Peyer's patch (tissue), 4 donors: ENCODE results near the gene TTC38.

Experiments
- POLR2A ChIP-seq, 2 donors: fragments of 450-650 bp; IDR thresholded peaks; one replicate each; pipeline ENCODE4 v1.5.1; 2017; ENCODE audit warnings: antibody characterized with exemption in 2 of 2, mild to moderate bottlenecking in 2 of 2, moderate library complexity in 2 of 2
- TF ChIP-seq, protein P1 (sequence below), 6 experiments: fragments of 450-650 bp in 4 of 6; fragments of 200-600 bp in 2 of 6; sonication (generic) in 1 of 6; IDR thresholded peaks; one replicate each; pipeline ENCODE4 v1.5.1; 2017 to 2019; ENCODE audit warnings: antibody characterized with exemption in 6 of 6, mild to moderate bottlenecking in 3 of 6, moderate library complexity in 1 of 6

DNA sequence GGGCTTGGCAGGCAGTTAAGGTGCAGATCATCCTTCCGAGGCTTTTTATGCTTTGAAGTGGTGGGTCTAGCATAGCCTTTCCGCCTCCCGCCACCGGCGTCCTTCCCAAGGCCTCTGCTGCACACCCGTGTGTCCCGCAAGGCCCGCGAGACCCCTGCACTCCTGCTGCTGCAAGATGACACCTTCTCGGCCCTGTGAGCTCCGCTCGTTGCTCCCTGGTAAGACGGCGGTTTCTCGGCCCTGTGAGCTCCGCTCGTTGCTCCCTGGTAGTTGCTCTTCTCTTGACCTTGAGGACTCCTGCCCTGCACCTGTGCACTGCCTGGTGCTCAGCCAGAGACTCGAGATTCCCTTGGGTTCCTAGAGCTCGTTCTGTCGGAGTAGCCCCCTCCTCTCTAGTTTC lies 49.8 kb downstream of the TTC38 start:
- TF ChIP-seq, protein P1, sequence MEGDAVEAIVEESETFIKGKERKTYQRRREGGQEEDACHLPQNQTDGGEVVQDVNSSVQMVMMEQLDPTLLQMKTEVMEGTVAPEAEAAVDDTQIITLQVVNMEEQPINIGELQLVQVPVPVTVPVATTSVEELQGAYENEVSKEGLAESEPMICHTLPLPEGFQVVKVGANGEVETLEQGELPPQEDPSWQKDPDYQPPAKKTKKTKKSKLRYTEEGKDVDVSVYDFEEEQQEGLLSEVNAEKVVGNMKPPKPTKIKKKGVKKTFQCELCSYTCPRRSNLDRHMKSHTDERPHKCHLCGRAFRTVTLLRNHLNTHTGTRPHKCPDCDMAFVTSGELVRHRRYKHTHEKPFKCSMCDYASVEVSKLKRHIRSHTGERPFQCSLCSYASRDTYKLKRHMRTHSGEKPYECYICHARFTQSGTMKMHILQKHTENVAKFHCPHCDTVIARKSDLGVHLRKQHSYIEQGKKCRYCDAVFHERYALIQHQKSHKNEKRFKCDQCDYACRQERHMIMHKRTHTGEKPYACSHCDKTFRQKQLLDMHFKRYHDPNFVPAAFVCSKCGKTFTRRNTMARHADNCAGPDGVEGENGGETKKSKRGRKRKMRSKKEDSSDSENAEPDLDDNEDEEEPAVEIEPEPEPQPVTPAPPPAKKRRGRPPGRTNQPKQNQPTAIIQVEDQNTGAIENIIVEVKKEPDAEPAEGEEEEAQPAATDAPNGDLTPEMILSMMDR (IDR thresholded peaks at IDR 0.05), result no peak
- TF ChIP-seq POLR2A (IDR thresholded peaks at IDR 0.05), result no peak
